Hematopoietic multipotent progenitor cell treated with erythropoietin and hydrocortisone succinate and interleukin-3 and kit ligand, for 6 days (in vitro differentiated cells): ENCODE data around the gene SERINC2.
"Not testable (repeated sequence)": the region's sequence is repeated elsewhere in the genome, so short reads cannot be mapped to it uniquely, and the experiment has no call there.

Source experiments
- DNase-seq: peaks from one replicate; pipeline ENCODE4 v3.0.0-alpha.2; 2015

SERINC2 gene

DNA sequence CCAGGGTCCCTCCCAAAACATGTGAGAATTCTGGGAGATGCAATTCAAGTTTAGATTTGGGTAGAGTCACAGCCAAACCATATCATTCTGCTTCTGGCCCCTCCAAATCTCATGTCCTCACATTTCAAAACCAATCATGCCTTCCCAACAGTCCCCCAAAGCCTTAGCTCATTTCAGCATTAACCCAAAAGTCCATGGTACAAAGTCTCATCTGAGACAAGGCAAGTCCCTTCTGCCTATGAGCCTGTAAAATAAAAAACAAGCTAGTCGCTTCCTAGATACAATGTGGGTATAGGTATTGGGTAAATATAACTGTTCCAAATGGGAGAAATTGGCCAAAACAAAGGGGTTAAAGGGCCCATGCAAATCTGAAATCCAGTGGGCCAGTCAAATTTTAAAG is 59.7 kb downstream of the SERINC2 start:
- DNase-seq = not testable (repeated sequence)

DNA sequence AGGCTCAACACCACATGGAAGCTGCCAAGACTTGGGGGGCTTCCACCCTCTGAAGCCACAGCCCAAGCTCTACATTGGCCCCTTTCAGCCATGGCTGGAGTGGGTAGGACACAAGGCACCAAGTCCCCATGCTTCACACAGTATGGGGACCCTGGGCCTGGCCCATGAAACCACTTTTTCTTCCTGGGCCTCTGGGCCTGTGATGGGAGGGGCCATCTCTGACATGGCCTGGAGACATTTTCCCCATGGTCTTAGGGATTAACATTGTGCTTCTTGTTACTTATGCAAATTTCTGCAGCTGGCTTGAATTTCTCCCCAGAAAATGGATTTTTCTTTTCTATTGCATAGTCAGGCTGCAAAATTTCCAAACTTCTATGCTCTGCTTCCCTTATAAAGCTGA is 60.5 kb downstream of the SERINC2 start:
- DNase-seq = not testable (repeated sequence)

DNA sequence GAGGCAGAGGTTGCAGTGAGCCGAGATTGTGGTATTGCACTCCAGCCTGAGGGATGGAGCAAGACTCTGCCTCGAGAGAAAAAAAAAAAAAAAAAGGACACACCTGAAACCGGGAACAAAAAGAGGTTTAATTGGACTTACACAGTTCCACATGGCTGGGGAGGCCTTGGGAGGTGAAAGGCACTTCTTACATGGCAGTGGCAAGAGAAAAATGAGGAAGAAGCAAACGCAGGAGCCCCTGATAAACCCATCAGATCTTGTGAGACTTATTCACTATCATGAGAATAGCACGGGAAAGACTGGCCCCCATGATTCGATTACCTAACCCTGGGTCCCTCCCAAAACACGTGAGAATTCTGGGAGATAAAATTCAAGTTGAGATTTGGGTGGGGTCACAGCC is 61.6 kb downstream of the SERINC2 start:
- not testable (repeated sequence) for DNase-seq

DNA sequence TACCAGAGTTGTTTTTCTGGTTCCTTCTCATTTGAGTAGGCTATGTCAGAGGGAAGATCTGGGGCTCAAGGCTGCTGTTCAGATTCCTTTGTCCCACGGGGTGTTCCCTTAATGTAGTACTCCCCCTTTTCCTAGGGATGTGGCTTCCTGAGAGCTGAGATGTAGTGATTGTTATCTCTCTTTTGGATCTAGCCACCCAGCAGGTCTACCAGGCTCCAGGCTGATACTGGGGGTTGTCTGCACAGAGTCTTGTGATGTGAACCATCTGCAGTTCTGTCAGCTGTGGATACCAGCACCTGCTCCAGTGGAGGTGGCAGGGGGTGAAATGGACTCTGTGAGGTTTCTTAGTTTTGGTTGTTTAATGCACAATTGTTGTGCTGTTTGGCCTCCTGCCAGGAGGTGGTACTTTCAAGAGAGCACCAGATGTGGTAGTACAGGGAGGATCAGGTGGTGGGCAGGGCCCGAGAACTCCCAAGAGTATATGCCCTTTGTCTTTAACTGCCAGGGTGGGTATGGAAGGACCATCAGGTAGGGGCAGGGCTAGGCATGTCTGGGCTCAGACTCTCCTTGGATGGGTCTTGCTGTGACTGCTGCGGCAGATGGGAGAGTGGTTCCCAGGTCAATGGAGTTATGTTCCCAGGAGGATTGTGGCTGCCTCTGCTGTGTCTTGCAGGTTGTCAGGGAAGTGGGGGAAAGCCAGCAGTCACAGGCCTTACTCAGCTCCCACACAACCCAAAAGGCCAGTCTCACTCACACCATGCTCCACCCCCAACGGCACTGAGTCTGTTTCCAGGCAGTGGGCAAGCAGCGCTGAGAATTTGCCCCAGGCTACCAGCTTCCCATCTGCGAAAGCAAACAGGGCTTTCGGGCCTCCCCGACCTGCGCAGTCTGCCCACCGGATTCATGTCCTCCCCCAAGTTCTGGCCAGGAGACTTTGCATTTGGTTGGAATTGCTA is 64.2 kb downstream of the SERINC2 start:
- DNase-seq = no peak

DNA sequence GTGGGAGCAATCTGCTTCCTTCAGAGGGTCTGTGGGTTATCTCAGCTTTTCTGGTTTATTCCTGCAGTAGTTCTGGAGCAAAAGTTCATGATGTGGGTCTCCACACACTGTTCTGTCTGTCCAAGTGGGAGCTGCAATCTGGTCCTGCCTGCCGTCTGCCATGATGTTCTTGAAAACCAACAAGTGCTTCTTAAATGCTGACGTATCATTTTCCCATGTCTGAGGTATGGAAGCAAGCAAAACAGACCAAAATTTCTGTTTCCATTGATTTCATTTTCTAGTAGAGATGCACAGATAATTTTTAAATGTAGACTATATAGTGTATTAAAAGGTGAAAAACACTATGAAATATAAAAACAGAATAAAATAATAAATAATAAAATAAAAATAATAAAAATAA is 65.2 kb downstream of the SERINC2 start:
- no peak for DNase-seq

DNA sequence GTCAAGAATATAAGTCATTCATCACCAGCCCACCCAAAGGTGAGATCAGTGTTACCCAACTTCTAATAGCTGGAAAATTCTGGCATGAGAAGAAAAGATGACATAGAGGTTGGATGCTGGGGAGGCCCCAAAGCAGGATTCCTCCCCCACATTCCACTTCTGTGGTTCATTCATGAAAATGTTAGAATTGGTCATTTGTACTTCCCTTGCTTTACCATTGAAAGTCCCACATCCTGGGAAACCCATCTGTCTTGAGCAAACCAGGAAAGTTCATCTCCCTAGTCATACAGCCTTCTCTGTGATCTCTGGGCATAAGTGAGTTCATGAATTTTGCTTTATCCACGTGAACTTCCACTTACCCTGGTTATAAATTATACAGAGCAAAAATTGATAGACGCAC is 66.8 kb downstream of the SERINC2 start:
- DNase-seq = no peak

DNA sequence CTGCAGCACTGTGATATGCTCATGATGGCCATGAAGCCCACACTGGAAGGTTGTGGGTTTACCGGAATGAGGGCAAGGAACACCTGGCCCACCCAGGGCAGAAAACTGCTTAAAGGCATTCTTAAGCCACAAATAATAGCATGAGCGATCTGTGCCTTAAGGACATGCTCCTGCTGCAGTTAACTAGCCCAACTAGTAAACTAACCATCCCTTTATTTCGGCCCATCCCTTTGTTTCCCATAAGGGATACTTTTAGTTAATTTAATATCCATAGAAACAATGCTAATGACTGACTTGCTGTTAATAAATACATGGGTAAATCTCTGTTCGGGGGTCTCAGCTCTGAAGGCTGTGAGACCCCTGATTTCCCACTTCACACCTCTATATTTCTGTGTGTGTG is 67.4 kb downstream of the SERINC2 start:
- not testable (repeated sequence) for DNase-seq

DNA sequence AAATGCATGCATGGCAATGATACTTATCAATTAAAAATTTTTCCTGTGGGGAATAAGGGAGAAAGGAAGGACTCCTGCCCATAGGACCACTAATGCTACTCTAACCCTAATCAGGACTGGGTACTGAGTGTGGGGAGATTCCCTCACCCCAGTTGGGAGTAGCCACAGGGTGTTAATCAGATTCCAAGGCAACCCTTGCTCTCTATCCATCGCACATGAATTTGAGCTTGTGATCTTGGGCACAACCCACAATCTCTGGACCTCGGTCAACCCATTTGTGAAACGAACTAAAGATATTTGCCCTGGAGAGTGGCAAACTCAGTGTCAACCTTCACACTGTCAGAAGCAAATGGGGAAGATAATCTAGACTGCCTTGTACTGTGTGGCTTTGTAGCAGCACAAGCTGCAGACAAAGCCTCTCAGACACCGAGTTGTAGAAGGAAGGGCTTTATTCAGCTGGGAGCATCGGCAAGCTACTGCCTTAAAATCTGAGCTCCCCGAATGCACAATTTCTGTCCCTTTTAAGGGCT is 69.5 kb downstream of the SERINC2 start:
- no peak for DNase-seq

DNA sequence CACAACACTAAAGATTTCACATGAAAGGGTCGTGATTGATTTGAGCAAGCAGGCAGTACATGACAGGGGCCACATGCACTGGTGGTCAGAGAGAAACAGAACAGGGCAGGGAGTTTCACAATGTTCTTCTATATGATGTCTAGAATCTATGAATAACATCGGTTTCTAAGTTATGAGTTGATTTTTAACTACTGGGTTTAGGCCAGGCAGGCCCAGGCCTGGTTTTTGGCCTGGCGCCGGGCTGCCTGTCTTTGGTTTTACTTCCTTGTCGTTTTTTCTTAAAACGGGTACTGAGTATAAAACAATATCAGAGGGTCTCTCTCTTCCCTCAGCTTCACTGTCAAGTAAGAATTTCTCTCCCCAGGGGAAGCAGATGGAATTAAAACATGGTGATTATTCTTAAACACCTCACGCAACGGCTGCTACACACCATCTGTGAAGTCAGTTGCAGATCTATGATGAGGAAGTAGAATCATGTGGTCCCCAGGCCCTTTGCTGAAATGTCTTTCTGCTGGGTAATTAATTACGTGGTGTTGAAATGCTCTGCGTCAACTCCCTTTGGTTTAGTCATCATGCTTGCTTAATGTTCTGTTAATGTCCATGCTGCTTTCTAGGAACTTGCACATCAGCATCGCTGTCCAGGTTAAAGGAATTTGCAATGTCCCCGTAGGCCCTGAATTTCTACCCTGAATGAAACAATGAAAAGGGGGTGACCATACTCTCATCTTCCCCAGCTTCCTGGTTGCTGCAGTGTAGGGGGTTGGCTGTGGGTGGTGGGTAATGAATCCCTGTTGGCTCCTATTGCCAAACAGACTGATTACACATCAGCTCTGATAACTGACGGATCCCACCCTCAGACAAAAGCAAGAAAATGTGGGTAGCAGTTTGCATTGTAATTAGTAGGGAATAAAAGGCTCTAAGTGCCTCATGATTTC is 70.3 kb downstream of the SERINC2 start:
- peak; percentile 85 for DNase-seq
